HEK293T (cell line): ENCODE measurements around the gene TTLL11.

Source experiments
- BHLHE40 ChIP-seq: fragments of 450-650 bp; IDR thresholded peaks from 2 replicates; pipeline ENCODE4 v1.6.1; 2016; ENCODE audit warnings: mild to moderate bottlenecking, moderate library complexity, borderline replicate concordance
- FOXA1 ChIP-seq: fragments of 450-650 bp; IDR thresholded peaks from 2 replicates; pipeline ENCODE4 v1.6.1; 2016; ENCODE audit warnings: mild to moderate bottlenecking
- FOXK2 ChIP-seq: fragments of 450-650 bp; IDR thresholded peaks from 2 replicates; pipeline ENCODE4 v1.6.1; 2016; ENCODE audit warnings: mild to moderate bottlenecking

DNA sequence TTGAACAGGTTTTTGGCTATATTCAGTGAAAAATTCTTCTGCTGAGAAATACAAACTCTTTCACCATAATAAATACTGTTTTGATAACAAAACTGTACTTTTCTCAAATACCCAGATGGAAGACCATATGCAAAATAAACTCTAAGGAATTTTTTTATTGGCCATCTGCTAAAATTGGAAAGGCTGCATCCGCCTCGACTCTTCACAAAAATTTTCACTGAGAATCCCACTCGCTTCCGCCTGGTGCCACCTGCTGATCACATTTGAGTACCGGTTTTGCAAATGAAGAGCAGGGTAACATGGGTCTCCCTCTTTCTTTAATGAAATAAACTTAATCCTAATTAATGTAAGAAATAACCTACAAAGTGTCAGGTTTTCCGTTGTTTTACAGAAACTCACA lies 76.4 kb downstream of the TTLL11 start:
- TF ChIP-seq FOXA1 = no peak
- no peak for TF ChIP-seq BHLHE40
- no peak for TF ChIP-seq FOXK2
